ENCODE results near the gene PPDPF. TPM values are rescaled to one million over a fixed set of nuclear protein-coding genes. Genes with fewer than 3 reads are reported as not detected.
A peak's percentile ranks its signal among the peaks of the same experiment; 100 is the strongest.

Gene PPDPF
- total RNA-seq, 1 donor, result 85.4 TPM

- Histone ChIP-seq H3K27me3 (ENCODE audit: insufficient read depth, low read length) (peaks cover 15% of the 10 kb centered on the region), H3K4me1 (ENCODE audit: insufficient read depth, low read length) (no peaks in the 10 kb centered on the region), H3K9me3 (ENCODE audit: low read depth, low read length) (no peaks in the 10 kb centered on the region), H3K4me2 (ENCODE audit: insufficient read depth, low read length) (no peak overlapping the region), H3K79me2 (ENCODE audit: insufficient read depth, low read length) (no peaks in the 10 kb centered on the region), H3K36me3 (ENCODE audit: insufficient read depth, low read length) (no peaks in the 10 kb centered on the region), H3K4me3 (ENCODE audit: insufficient read depth, low read length) (no peak overlapping the region), H3K27ac (ENCODE audit: low read depth, low read length) (no peak overlapping the region), H2AFZ (ENCODE audit: low read length) (no peak overlapping the region), H4K20me1 (ENCODE audit: insufficient read depth, low read length) (no peaks in the 10 kb centered on the region)
- peak; percentile 82 for DNase-seq (ENCODE audit: insufficient read length, low spot score, missing footprints)
- TF ChIP-seq CTCF (IDR thresholded peaks at IDR 0.05; ENCODE audit: extremely low read depth, low read depth, low read length), result no peak
Measured at GRCh38 chr20:63488315-63489251, 32.0 kb upstream of the PPDPF start.

GRCh38 chr20:63490416-63490815, 30.1 kb upstream of the PPDPF start:
- no peaks in the 10 kb centered on the region for H3K79me2 ChIP-seq (ENCODE audit: insufficient read depth, low read length)
- peaks cover 15% of the 10 kb centered on the region for H3K27me3 ChIP-seq (ENCODE audit: insufficient read depth, low read length)
- no peak for TF ChIP-seq CTCF (IDR thresholded peaks at IDR 0.05; ENCODE audit: extremely low read depth, low read depth, low read length)
- no peaks in the 10 kb centered on the region for H4K20me1 ChIP-seq (ENCODE audit: insufficient read depth, low read length)
- no peaks in the 10 kb centered on the region for H3K4me1 ChIP-seq (ENCODE audit: insufficient read depth, low read length)
- H3K36me3 ChIP-seq (ENCODE audit: insufficient read depth, low read length), result no peaks in the 10 kb centered on the region
- no peak overlapping the region for H3K27ac ChIP-seq (ENCODE audit: low read depth, low read length)
- peak; percentile 41 for DNase-seq (ENCODE audit: insufficient read length, low spot score, missing footprints)
- H3K9me3 ChIP-seq (ENCODE audit: low read depth, low read length), result no peaks in the 10 kb centered on the region
- no peak overlapping the region for H3K4me3 ChIP-seq (ENCODE audit: insufficient read depth, low read length)
- H2AFZ ChIP-seq (ENCODE audit: low read length), result no peak overlapping the region
- no peak overlapping the region for H3K4me2 ChIP-seq (ENCODE audit: insufficient read depth, low read length)

- Histone ChIP-seq H3K4me2 (ENCODE audit: insufficient read depth, low read length) (no peak overlapping the region), H3K27me3 (ENCODE audit: insufficient read depth, low read length) (peaks cover 15% of the 10 kb centered on the region), H3K27ac (ENCODE audit: low read depth, low read length) (no peak overlapping the region), H3K79me2 (ENCODE audit: insufficient read depth, low read length) (no peaks in the 10 kb centered on the region), H3K36me3 (ENCODE audit: insufficient read depth, low read length) (no peaks in the 10 kb centered on the region), H3K4me1 (ENCODE audit: insufficient read depth, low read length) (no peaks in the 10 kb centered on the region), H2AFZ (ENCODE audit: low read length) (no peak overlapping the region), H3K9me3 (ENCODE audit: low read depth, low read length) (no peaks in the 10 kb centered on the region), H3K4me3 (ENCODE audit: insufficient read depth, low read length) (no peak overlapping the region), H4K20me1 (ENCODE audit: insufficient read depth, low read length) (no peaks in the 10 kb centered on the region)
- TF ChIP-seq CTCF (IDR thresholded peaks at IDR 0.05; ENCODE audit: extremely low read depth, low read depth, low read length), result no peak
- DNase-seq (ENCODE audit: insufficient read length, low spot score, missing footprints), result peak; percentile 67
Measured at GRCh38 chr20:63491078-63491477, 29.5 kb upstream of the PPDPF start.

- Histone ChIP-seq H3K9me3 (ENCODE audit: low read depth, low read length) (no peaks in the 10 kb centered on the region), H3K4me2 (ENCODE audit: insufficient read depth, low read length) (no peak overlapping the region), H2AFZ (ENCODE audit: low read length) (no peak overlapping the region), H3K27ac (ENCODE audit: low read depth, low read length) (no peak overlapping the region), H3K36me3 (ENCODE audit: insufficient read depth, low read length) (no peaks in the 10 kb centered on the region), H4K20me1 (ENCODE audit: insufficient read depth, low read length) (no peaks in the 10 kb centered on the region), H3K27me3 (ENCODE audit: insufficient read depth, low read length) (peaks cover 16% of the 10 kb centered on the region), H3K79me2 (ENCODE audit: insufficient read depth, low read length) (no peaks in the 10 kb centered on the region), H3K4me1 (ENCODE audit: insufficient read depth, low read length) (peaks cover 4% of the 10 kb centered on the region), H3K4me3 (ENCODE audit: insufficient read depth, low read length) (no peak overlapping the region)
- no peak for DNase-seq (ENCODE audit: insufficient read length, low spot score, missing footprints)
- TF ChIP-seq CTCF (IDR thresholded peaks at IDR 0.05; ENCODE audit: extremely low read depth, low read depth, low read length), result no peak
Measured at GRCh38 chr20:63491635-63492230, 28.8 kb upstream of the PPDPF start.

Data from osteoblast (primary cell).